ENCODE results near the gene SYNPO2.

DNA sequence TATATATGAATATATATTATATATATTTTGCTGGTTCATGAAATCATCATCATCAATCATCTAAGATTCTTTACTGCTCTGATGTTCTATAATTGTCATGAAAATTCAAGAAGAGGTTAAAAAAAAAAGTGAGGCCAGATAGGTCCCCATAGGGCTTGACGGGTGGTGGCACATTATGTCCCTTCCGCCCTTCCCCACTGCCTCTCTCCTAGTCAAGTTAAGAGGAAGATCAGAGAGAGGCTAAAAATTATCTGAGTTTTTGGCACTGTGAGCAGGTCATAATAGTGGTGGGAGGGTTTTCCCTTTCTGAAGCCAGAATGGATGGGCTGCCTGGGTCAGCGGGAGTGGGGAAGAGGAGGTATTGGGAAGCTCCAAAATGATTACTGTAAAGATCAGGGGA, 5.4 kb downstream of the SYNPO2 start:
- TF ChIP-seq, protein P1, sequence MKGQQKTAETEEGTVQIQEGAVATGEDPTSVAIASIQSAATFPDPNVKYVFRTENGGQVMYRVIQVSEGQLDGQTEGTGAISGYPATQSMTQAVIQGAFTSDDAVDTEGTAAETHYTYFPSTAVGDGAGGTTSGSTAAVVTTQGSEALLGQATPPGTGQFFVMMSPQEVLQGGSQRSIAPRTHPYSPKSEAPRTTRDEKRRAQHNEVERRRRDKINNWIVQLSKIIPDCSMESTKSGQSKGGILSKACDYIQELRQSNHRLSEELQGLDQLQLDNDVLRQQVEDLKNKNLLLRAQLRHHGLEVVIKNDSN (IDR thresholded peaks at IDR 0.05): no peak
- TF ChIP-seq EP300 (IDR thresholded peaks at IDR 0.05; ENCODE audit: borderline replicate concordance) (no peak), YY1 (IDR thresholded peaks at IDR 0.05; ENCODE audit: low read depth) (no peak), RAD21 (IDR thresholded peaks at IDR 0.05; ENCODE audit: low read depth) (no peak), TAF1 (IDR thresholded peaks at IDR 0.05; ENCODE audit: low read depth) (no peak), CEBPB (IDR thresholded peaks at IDR 0.05) (no peak), CREB1 (IDR thresholded peaks at IDR 0.05; ENCODE audit: low read depth) (no peak), TCF12 (IDR thresholded peaks at IDR 0.05; ENCODE audit: low read depth) (no peak), ZBTB7A (IDR thresholded peaks at IDR 0.05; ENCODE audit: low read depth) (no peak), NFIC (IDR thresholded peaks at IDR 0.05) (no peak), EGR1 (IDR thresholded peaks at IDR 0.05) (no peak)
- TF ChIP-seq, protein P2, sequence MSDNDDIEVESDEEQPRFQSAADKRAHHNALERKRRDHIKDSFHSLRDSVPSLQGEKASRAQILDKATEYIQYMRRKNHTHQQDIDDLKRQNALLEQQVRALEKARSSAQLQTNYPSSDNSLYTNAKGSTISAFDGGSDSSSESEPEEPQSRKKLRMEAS (IDR thresholded peaks at IDR 0.05): no peak
- TF ChIP-seq, protein P3, sequence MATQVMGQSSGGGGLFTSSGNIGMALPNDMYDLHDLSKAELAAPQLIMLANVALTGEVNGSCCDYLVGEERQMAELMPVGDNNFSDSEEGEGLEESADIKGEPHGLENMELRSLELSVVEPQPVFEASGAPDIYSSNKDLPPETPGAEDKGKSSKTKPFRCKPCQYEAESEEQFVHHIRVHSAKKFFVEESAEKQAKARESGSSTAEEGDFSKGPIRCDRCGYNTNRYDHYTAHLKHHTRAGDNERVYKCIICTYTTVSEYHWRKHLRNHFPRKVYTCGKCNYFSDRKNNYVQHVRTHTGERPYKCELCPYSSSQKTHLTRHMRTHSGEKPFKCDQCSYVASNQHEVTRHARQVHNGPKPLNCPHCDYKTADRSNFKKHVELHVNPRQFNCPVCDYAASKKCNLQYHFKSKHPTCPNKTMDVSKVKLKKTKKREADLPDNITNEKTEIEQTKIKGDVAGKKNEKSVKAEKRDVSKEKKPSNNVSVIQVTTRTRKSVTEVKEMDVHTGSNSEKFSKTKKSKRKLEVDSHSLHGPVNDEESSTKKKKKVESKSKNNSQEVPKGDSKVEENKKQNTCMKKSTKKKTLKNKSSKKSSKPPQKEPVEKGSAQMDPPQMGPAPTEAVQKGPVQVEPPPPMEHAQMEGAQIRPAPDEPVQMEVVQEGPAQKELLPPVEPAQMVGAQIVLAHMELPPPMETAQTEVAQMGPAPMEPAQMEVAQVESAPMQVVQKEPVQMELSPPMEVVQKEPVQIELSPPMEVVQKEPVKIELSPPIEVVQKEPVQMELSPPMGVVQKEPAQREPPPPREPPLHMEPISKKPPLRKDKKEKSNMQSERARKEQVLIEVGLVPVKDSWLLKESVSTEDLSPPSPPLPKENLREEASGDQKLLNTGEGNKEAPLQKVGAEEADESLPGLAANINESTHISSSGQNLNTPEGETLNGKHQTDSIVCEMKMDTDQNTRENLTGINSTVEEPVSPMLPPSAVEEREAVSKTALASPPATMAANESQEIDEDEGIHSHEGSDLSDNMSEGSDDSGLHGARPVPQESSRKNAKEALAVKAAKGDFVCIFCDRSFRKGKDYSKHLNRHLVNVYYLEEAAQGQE (IDR thresholded peaks at IDR 0.05; ENCODE audit: low read depth): no peak
